Kidney epithelial cell (primary cell): ENCODE measurements around the gene ADAMTS6. TPM values are rescaled to one million over a fixed set of nuclear protein-coding genes. Genes with fewer than 3 reads are reported as not detected.

Source experiments
- DNase-seq: peaks from one replicate; pipeline ENCODE4 v3.0.0-alpha.2; 2010; ENCODE audit warnings: low read depth
- H3K27me3 ChIP-seq: 2 replicates; pipeline ENCODE4 v1.6.0; 2011; ENCODE audit warnings: low read length; ENCODE audit not compliant: control insufficient read depth, insufficient read depth
- H3K36me3 ChIP-seq: 2 replicates; pipeline ENCODE4 v1.5.1; 2011; ENCODE audit warnings: low read length; ENCODE audit not compliant: control insufficient read depth, insufficient read depth
- H3K4me3 ChIP-seq: 2 replicates; pipeline ENCODE4 v1.5.1; 2011; ENCODE audit warnings: low read depth, mild to moderate bottlenecking, control low read depth, low read length
- total RNA-seq: library from RNA; depleted of rRNA; stranded (reverse); fragments of >200 nt; gene quantifications from 2 replicates; pipeline ENCODE4 v1.2.3, GENCODE V29; 2015
- TF ChIP-seq, protein P1 (sequence below): IDR thresholded peaks from 2 replicates; pipeline ENCODE4 v1.5.1; 2011; ENCODE audit warnings: mild to moderate bottlenecking, moderate library complexity, low read length, control low read depth, inconsistent platforms; ENCODE audit not compliant: insufficient read depth, poor library complexity, severe bottlenecking

Gene ADAMTS6, protein sequence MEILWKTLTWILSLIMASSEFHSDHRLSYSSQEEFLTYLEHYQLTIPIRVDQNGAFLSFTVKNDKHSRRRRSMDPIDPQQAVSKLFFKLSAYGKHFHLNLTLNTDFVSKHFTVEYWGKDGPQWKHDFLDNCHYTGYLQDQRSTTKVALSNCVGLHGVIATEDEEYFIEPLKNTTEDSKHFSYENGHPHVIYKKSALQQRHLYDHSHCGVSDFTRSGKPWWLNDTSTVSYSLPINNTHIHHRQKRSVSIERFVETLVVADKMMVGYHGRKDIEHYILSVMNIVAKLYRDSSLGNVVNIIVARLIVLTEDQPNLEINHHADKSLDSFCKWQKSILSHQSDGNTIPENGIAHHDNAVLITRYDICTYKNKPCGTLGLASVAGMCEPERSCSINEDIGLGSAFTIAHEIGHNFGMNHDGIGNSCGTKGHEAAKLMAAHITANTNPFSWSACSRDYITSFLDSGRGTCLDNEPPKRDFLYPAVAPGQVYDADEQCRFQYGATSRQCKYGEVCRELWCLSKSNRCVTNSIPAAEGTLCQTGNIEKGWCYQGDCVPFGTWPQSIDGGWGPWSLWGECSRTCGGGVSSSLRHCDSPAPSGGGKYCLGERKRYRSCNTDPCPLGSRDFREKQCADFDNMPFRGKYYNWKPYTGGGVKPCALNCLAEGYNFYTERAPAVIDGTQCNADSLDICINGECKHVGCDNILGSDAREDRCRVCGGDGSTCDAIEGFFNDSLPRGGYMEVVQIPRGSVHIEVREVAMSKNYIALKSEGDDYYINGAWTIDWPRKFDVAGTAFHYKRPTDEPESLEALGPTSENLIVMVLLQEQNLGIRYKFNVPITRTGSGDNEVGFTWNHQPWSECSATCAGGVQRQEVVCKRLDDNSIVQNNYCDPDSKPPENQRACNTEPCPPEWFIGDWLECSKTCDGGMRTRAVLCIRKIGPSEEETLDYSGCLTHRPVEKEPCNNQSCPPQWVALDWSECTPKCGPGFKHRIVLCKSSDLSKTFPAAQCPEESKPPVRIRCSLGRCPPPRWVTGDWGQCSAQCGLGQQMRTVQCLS (N-terminal part only)
- total RNA-seq = 15.3 and 16.2 TPM in 2 replicates

DNA sequence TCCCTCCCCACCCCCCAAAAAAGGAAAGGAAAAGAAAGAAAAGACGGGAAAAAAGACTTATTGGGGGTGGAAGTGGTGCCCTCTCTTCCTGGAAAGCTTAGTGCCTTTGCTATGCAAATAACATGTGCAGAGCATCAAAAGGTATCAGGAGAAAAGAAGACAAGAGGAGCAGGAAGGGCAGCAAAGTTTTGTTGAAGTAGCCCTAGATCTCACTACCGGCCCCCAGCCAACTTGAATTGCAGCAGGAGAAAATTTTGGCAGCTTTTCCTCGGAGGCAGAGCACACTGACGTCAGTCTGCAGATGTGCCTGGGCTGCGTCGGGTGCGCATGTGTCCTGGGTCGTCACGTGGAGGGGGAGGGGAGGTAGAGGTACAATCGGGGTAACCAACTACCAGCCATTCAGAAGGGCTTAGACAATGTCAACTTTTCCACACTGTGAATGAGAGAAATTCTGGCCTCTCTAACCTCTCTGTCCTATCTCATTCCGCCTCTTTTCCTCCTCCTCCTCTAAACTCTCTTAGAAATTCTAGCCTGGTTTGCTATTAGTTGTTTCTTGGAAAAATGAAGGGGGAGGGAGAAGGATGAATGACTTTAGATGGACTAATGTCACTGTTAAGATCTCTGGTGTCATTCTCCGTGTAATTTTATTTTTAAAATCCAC lies at the start of gene ADAMTS6:
Gene ADAMTS6 (minus strand): TSS at position 286 of the 661 bp plus-strand sequence. CDS start 8,247 bp downstream, outside the sequence.
- no peak for DNase-seq

DNA sequence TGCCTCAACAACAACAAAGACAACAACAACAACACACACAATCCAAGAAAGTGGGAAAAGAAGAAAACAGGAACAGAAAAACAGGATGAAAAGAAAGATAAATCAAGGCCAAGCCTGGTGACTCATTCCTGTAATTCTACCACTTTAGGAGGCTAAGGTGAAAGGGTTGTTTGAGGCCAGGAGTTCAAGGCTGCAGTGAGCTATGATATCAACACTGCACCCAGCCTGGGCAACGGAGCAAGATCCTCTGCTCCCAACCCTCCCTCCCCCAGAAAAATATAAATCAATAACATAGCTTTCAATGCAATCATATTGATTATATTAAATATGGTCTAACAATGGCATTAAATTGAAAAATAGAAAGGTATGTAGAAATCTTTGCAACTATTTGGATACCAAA lies 49.2 kb upstream of the ADAMTS6 start:
- no peak overlapping the region for H3K4me3 ChIP-seq
- H3K27me3 ChIP-seq = no peaks in the 10 kb centered on the region
- TF ChIP-seq, protein P1, sequence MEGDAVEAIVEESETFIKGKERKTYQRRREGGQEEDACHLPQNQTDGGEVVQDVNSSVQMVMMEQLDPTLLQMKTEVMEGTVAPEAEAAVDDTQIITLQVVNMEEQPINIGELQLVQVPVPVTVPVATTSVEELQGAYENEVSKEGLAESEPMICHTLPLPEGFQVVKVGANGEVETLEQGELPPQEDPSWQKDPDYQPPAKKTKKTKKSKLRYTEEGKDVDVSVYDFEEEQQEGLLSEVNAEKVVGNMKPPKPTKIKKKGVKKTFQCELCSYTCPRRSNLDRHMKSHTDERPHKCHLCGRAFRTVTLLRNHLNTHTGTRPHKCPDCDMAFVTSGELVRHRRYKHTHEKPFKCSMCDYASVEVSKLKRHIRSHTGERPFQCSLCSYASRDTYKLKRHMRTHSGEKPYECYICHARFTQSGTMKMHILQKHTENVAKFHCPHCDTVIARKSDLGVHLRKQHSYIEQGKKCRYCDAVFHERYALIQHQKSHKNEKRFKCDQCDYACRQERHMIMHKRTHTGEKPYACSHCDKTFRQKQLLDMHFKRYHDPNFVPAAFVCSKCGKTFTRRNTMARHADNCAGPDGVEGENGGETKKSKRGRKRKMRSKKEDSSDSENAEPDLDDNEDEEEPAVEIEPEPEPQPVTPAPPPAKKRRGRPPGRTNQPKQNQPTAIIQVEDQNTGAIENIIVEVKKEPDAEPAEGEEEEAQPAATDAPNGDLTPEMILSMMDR = no peak
- no peaks in the 10 kb centered on the region for H3K36me3 ChIP-seq
- no peak for DNase-seq

More for the DNA sequence above, at the start of gene ADAMTS6:
- Histone ChIP-seq H3K36me3 (no peaks in the 10 kb centered on the region), H3K27me3 (no peaks in the 10 kb centered on the region), H3K4me3 (peak within 1 kb of the TSS; percentile 38)
- TF ChIP-seq, protein P1 = no peak

DNA sequence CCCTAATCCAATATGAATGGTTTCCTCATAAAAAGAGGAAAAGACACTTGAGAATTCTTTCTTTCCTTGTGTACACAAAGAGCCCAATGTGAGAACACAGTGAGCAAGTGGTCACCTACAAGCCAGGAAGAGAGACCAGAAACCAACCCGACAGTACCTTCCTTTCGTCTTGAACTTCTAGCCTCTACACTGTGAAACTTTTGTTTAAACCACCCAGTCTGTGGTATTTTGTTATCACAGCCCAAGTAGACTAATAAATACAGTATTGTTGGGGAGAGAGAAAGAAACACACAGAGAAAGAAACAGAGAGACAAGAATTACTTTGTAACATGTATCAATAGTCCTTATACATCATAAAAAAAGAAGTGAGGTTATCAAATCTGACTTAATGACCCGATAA lies 44.0 kb upstream of the ADAMTS6 start:
- H3K36me3 ChIP-seq = no peaks in the 10 kb centered on the region
- H3K27me3 ChIP-seq = no peaks in the 10 kb centered on the region
- TF ChIP-seq, protein P1 = no peak
- H3K4me3 ChIP-seq = no peak overlapping the region
- DNase-seq = no peak

DNA sequence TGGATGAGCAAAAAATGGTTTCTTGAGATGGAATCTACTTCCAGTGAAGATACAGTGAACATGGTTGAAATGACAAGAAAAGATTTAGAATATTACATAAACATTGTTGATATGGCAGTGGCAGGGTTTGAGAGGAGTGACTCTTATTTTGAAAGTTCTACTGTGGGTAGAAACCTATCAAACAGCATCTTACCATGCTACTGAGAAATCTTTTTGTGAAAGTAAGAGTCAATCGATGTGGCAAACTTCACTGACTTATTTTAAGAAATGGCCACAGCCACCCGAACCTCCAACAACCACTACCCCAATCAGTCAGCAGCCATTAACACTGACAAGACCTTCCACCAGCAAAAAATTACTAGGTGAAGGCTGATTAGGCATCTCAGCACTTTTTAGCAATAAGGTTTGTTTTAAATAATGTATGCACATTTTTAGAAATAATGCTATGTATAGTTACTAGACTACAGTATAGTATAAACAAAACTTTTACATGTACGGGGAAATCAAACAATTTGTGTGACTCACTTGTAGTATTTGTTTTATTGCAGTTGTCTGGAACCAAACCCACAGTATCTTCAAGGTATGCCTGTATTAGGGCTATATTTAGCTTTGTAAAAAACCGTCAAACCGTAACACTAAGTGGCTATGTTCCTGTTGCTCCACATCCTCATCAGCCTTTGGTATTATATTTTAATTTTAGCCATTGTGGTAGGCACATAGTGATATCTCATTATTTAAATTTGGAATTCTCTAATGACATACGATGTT lies 30.6 kb upstream of the ADAMTS6 start:
- Histone ChIP-seq H3K36me3 (no peaks in the 10 kb centered on the region), H3K4me3 (no peak overlapping the region), H3K27me3 (no peaks in the 10 kb centered on the region)
- TF ChIP-seq, protein P1 = no peak
- DNase-seq = peak; percentile 7

DNA sequence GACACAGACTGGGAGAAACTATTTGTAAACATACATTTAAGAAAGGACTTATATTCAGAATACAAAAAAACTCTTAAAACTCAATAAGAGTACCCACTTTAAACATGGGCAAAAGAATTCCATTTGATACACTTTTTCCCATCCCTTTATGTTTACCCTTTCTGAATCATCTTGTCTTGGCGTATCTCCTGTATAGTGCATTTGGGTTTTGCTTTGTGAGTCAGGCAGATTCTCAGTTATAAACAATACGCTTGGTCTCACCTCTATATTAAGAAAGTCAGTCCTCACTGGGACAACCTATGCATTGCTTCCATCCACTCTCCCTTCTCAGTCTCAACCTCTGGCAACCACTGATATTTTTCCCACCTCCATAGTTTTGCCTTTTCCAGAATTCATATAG lies 27.3 kb upstream of the ADAMTS6 start:
- TF ChIP-seq, protein P1 = no peak
- H3K4me3 ChIP-seq = no peak overlapping the region
- H3K27me3 ChIP-seq = no peaks in the 10 kb centered on the region
- no peak for DNase-seq
- no peaks in the 10 kb centered on the region for H3K36me3 ChIP-seq
